PC-3 (cell line): ENCODE results near the gene INAFM2.

Experiments
- EZH2 ChIP-seq: fragments of 300-600 bp; sonication (generic); IDR thresholded peaks from one replicate; pipeline ENCODE4 v1.6.1; 2017; ENCODE audit warnings: antibody characterized with exemption, mild to moderate bottlenecking, low read length; ENCODE audit not compliant: unreplicated experiment
- TF ChIP-seq, protein P1 (sequence below): fragments of 300-600 bp; sonication (generic); conservative IDR thresholded peaks from 2 replicates; pipeline ENCODE4 v1.5.1; 2017; ENCODE audit warnings: antibody characterized with exemption, low read depth, mild to moderate bottlenecking, low read length

- TF ChIP-seq EZH2: no peak
- TF ChIP-seq, protein P1, sequence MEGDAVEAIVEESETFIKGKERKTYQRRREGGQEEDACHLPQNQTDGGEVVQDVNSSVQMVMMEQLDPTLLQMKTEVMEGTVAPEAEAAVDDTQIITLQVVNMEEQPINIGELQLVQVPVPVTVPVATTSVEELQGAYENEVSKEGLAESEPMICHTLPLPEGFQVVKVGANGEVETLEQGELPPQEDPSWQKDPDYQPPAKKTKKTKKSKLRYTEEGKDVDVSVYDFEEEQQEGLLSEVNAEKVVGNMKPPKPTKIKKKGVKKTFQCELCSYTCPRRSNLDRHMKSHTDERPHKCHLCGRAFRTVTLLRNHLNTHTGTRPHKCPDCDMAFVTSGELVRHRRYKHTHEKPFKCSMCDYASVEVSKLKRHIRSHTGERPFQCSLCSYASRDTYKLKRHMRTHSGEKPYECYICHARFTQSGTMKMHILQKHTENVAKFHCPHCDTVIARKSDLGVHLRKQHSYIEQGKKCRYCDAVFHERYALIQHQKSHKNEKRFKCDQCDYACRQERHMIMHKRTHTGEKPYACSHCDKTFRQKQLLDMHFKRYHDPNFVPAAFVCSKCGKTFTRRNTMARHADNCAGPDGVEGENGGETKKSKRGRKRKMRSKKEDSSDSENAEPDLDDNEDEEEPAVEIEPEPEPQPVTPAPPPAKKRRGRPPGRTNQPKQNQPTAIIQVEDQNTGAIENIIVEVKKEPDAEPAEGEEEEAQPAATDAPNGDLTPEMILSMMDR: no peak
Measured at GRCh38 chr15:40329804-40330203, 6.3 kb downstream of the INAFM2 start.
